Mesendoderm (in vitro differentiated cells): ENCODE results near the gene OVOL2.
A peak's percentile ranks its signal among the peaks of the same experiment; 100 is the strongest.
"Not testable (repeated sequence)": the region's sequence is repeated elsewhere in the genome, so short reads cannot be mapped to it uniquely, and the experiment has no call there.

Source experiments
- DNase-seq: peaks from one replicate; pipeline ENCODE4 v3.0.0; 2013
- H2AK5ac ChIP-seq: 2 replicates; pipeline ENCODE4 v1.6.1; 2013; ENCODE audit warnings: low read length, inconsistent platforms
- H2BK120ac ChIP-seq: 2 replicates; pipeline ENCODE4 v1.6.1; 2013; ENCODE audit warnings: low read depth, mild to moderate bottlenecking, low read length, moderate library complexity, mixed read lengths
- H2BK15ac ChIP-seq: replicated peaks from 2 replicates; pipeline ENCODE4 v1.6.1; 2013; ENCODE audit warnings: low read depth, mild to moderate bottlenecking, moderate library complexity
- H2BK5ac ChIP-seq: 2 replicates; pipeline ENCODE4 v1.6.1; 2013; ENCODE audit warnings: low read length, inconsistent platforms
- H3K18ac ChIP-seq: 2 replicates; pipeline ENCODE4 v1.6.1; 2013; ENCODE audit warnings: mild to moderate bottlenecking, low read length, mixed read lengths
- H3K23ac ChIP-seq: one replicate; pipeline ENCODE4 v1.6.1; 2013; ENCODE audit warnings: low read length
- H3K27ac ChIP-seq: 2 replicates; pipeline ENCODE4 v1.5.1; 2013; ENCODE audit warnings: low read depth, mild to moderate bottlenecking, inconsistent platforms, low read length, moderate library complexity
- H3K27me3 ChIP-seq: 2 replicates; pipeline ENCODE4 v1.6.1; 2013; ENCODE audit warnings: low read length, control low read depth, mild to moderate bottlenecking, inconsistent platforms; ENCODE audit not compliant: insufficient read depth, poor library complexity
- H3K36me3 ChIP-seq: 2 replicates; pipeline ENCODE4 v1.6.1; 2013; ENCODE audit warnings: low read length, inconsistent platforms; ENCODE audit not compliant: control insufficient read depth, insufficient read depth
- H3K4ac ChIP-seq: one replicate; pipeline ENCODE4 v1.6.1; 2013; ENCODE audit warnings: low read depth, mild to moderate bottlenecking, low read length, moderate library complexity
- H3K4me1 ChIP-seq: 2 replicates; pipeline ENCODE4 v1.6.1; 2013; ENCODE audit warnings: low read depth, low read length, inconsistent platforms; ENCODE audit not compliant: control insufficient read depth
- H3K4me2 ChIP-seq: 2 replicates; pipeline ENCODE4 v1.6.1; 2013; ENCODE audit warnings: low read length
- H3K4me3 ChIP-seq: 2 replicates; pipeline ENCODE4 v1.5.1; 2013; ENCODE audit warnings: mild to moderate bottlenecking, low read length
- H3K56ac ChIP-seq: one replicate; pipeline ENCODE4 v1.6.1; 2013; ENCODE audit warnings: low read length
- H3K79me1 ChIP-seq: 2 replicates; pipeline ENCODE4 v1.6.1; 2013; ENCODE audit warnings: low read length, inconsistent platforms
- H3K79me2 ChIP-seq: 2 replicates; pipeline ENCODE4 v1.6.1; 2013; ENCODE audit warnings: mild to moderate bottlenecking, low read length; ENCODE audit not compliant: control insufficient read depth, insufficient read depth
- H3K9ac ChIP-seq: 2 replicates; pipeline ENCODE4 v1.6.1; 2013; ENCODE audit warnings: low read length, inconsistent platforms
- H4K5ac ChIP-seq: one replicate; pipeline ENCODE4 v1.6.1; 2013; ENCODE audit warnings: low read length
- H4K8ac ChIP-seq: one replicate; pipeline ENCODE4 v1.6.1; 2013; ENCODE audit warnings: low read depth, mild to moderate bottlenecking, control low read depth, low read length, moderate library complexity
- WGBS: extraction: QIAGEN DNeasy Blood & Tissue Kit; methylation state at CpG from one replicate; pipeline ENCODE4 v1.1.7; 2013; ENCODE audit warnings: low lambda C conversion rate, missing lambda C conversion rate; ENCODE audit not compliant: insufficient coverage; ENCODE audit errors: extremely low coverage; 5-methylcytosine and 5-hydroxymethylcytosine counted together

OVOL2 gene

DNA sequence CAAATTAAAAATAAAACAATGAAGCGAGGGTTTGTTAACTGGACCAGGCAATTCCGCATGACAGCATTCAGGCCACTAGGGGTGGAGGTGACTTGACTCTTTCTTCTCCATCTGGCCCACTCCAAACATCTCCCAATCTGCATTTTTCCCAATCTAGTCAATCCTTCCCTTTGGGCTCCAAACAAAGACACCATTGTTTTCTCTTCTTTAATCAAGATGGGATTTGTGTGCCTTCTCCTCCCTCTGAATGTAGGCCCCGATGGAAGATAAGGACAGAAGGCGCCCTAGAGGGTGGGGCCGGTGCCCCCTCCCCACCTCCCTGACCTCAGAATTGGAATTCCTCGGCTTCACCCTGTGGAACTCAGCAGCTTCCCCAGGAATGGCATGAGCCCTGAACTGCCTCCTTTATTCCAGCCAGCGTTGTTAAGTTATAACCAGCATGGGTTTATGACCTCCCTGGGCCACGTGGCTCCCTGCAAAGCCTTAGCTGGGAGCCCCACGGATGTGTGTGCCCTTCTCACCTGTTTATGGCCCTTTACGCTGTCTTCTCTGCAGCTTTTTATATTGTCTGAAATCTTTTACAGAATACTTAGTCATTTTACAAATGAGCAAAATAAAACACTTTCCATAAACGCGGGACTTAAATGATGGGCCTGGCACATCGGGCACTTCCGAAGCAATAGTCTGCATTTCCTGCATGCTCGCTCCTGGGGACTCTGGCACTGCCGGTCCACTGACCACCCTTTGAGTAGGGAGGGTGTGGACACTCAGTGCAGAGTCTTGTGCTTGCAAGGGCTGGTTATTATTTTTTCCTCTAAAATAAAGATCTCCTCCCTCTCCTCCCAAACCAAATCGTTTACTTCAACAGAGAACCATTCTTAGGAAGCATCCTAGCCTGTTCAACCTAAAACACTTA lies 24.5 kb downstream of the OVOL2 start:
- H2BK120ac ChIP-seq = no peak overlapping the region
- H4K8ac ChIP-seq = no peak overlapping the region
- peak overlapping the region; percentile 70 for H3K18ac ChIP-seq
- no peak overlapping the region for H3K23ac ChIP-seq
- H3K4me2 ChIP-seq = no peak overlapping the region
- no peak overlapping the region for H3K56ac ChIP-seq
- peaks cover 10% of the 10 kb centered on the region for H3K4me1 ChIP-seq
- peak overlapping the region; percentile 47 for H3K27ac ChIP-seq
- no peak overlapping the region for H2AK5ac ChIP-seq
- no peaks in the 10 kb centered on the region for H3K36me3 ChIP-seq
- no peak overlapping the region for H3K4ac ChIP-seq
- no peak overlapping the region for H3K4me3 ChIP-seq
- H2BK5ac ChIP-seq = peak overlapping the region; percentile 74
- H4K5ac ChIP-seq = no peak overlapping the region
- H3K79me1 ChIP-seq = no peaks in the 10 kb centered on the region
- WGBS = no CpG with 5 or more reads among the region's 17 CpGs
- no peaks in the 10 kb centered on the region for H3K27me3 ChIP-seq
- peak overlapping the region; percentile 24 for H3K9ac ChIP-seq
- peak; percentile 97 for DNase-seq
- H2BK15ac ChIP-seq = no peak overlapping the region
- no peaks in the 10 kb centered on the region for H3K79me2 ChIP-seq

DNA sequence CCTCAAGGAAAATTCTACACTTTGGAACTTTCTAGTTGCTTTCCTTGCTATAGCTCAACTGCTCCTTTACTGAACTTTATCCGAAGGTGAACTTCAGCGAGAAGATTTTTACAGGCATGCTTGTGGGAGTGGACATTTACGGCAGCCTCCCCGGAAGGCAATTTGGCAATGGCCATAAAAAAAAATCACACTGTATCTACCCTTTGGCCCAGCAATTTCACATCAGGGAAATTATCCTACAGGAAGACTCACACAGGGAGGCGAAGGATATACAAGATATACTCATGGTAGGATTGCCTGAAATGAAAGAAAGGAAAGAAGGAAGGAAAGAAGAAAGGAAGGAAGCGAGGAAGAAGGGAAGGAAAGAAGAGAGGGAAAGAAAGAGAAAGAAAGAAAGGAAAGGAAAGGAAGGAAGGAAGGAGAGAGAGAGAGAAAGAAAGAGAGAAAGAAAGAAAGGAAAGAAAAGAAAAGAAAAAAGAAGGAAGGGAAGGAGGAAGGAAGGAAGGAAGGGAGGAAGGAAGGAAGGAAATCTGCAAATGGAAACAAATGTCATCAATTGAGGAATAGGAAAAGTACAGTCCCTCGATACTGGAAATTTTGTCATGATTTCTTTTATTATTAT lies 25.7 kb downstream of the OVOL2 start:
- Histone ChIP-seq H3K23ac (no peak overlapping the region), H3K36me3 (no peaks in the 10 kb centered on the region), H3K9ac (no peak overlapping the region), H3K4me3 (no peak overlapping the region), H3K18ac (no peak overlapping the region), H3K27me3 (no peaks in the 10 kb centered on the region), H3K27ac (no peak overlapping the region), H2BK5ac (no peak overlapping the region), H2BK120ac (no peak overlapping the region), H2BK15ac (no peak overlapping the region), H3K56ac (peak overlapping the region; percentile 42), H2AK5ac (peak overlapping the region; percentile 45), H3K79me2 (no peaks in the 10 kb centered on the region), H3K4ac (no peak overlapping the region), H4K8ac (no peak overlapping the region), H4K5ac (no peak overlapping the region), H3K79me1 (no peaks in the 10 kb centered on the region), H3K4me2 (no peak overlapping the region), H3K4me1 (peaks cover 10% of the 10 kb centered on the region)
- WGBS = no CpG with 5 or more reads among the region's 7 CpGs
- DNase-seq = no peak

DNA sequence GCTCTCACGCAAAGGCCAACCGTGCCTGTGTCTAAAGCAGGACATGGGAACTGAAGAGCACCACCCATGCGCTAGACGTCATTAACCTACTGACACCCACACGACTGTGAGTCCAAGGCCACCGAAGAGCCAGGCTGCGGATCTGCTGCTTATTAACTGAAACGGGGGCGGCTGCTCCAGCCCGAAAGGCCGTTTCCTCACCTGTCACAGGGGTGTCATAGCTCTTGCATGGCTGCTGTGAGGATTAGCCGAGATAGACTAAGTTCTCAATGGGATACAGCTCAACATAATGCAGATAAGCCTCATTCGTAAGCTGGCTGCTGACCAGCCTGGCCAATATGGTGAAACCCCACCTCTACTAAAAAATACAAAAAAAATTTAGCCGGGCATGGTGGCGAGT lies 26.7 kb downstream of the OVOL2 start:
- no peak overlapping the region for H3K4me3 ChIP-seq
- no peak overlapping the region for H3K27ac ChIP-seq
- no peak overlapping the region for H2BK120ac ChIP-seq
- no peak overlapping the region for H4K5ac ChIP-seq
- peak overlapping the region; percentile 64 for H3K56ac ChIP-seq
- no peak overlapping the region for H3K18ac ChIP-seq
- H3K23ac ChIP-seq = no peak overlapping the region
- H3K4ac ChIP-seq = no peak overlapping the region
- no peak overlapping the region for H2BK15ac ChIP-seq
- H3K4me1 ChIP-seq = peaks cover 10% of the 10 kb centered on the region
- no peak overlapping the region for H3K9ac ChIP-seq
- no peaks in the 10 kb centered on the region for H3K27me3 ChIP-seq
- no peaks in the 10 kb centered on the region for H3K79me1 ChIP-seq
- no peaks in the 10 kb centered on the region for H3K79me2 ChIP-seq
- H3K4me2 ChIP-seq = no peak overlapping the region
- H3K36me3 ChIP-seq = no peaks in the 10 kb centered on the region
- no peak overlapping the region for H4K8ac ChIP-seq
- no CpG with 5 or more reads among the region's 15 CpGs for WGBS
- no peak overlapping the region for H2BK5ac ChIP-seq
- DNase-seq = peak; percentile 39
- H2AK5ac ChIP-seq = no peak overlapping the region

DNA sequence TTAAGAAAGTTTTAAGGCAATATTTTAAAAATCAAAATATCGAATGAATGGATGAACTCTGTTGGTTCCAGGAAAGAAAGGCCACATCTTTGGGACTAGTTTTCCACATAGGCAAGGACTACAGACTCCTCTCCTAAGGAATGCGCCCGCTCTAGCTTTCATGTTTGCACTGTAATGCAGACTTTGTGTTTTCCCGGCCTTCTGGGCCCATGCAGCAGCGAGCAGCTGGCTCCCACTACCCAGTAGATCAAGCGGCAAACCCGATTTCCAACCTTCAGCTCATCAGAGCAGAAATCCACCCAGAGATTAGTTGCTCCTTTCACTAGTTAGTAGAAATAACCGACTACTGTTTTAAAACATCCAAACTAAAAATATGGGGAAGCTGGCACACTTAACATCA lies 27.7 kb downstream of the OVOL2 start:
- Histone ChIP-seq H3K4ac (no peak overlapping the region), H2BK5ac (no peak overlapping the region), H4K5ac (no peak overlapping the region), H3K79me2 (no peaks in the 10 kb centered on the region), H3K56ac (no peak overlapping the region), H3K36me3 (no peaks in the 10 kb centered on the region), H3K4me2 (no peak overlapping the region), H3K4me3 (no peak overlapping the region), H3K18ac (no peak overlapping the region), H2BK15ac (no peak overlapping the region), H3K27ac (no peak overlapping the region), H3K23ac (no peak overlapping the region), H3K9ac (no peak overlapping the region), H4K8ac (no peak overlapping the region), H3K27me3 (no peaks in the 10 kb centered on the region), H3K4me1 (peaks cover 10% of the 10 kb centered on the region), H2AK5ac (no peak overlapping the region), H2BK120ac (no peak overlapping the region), H3K79me1 (no peaks in the 10 kb centered on the region)
- DNase-seq = no peak
- WGBS = no CpG with 5 or more reads among the region's 8 CpGs

DNA sequence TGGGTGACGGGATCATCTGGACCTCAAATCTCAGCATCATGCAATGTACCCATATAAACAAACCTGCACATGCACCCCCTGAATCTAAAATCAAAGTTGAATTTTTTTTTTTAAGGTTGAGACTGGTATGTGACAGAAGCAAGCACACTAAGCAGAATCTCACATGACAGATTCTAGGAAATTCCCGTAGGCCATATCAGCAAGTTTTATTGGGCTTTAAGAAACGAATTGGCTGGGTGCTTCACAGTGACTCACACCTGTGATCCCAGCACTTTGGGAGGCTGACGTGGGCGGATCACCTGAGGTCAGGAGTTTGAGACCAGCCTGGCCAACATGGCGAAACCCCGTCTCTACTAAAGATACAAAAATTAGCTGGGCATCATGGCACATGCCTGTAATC lies 30.7 kb downstream of the OVOL2 start:
- H3K79me2 ChIP-seq, H2BK15ac ChIP-seq, H3K18ac ChIP-seq, H4K5ac ChIP-seq, H3K4me2 ChIP-seq, H4K8ac ChIP-seq, H3K27me3 ChIP-seq, H3K36me3 ChIP-seq, H3K9ac ChIP-seq, H2BK5ac ChIP-seq, H3K4me3 ChIP-seq, H3K4me1 ChIP-seq, H2BK120ac ChIP-seq, H3K4ac ChIP-seq, H3K79me1 ChIP-seq, H3K27ac ChIP-seq, H3K56ac ChIP-seq, H3K23ac ChIP-seq, DNase-seq, H2AK5ac ChIP-seq: not testable (repeated sequence)
- no CpG with 5 or more reads among the region's 7 CpGs for WGBS
